Right atrium auricular region (tissue), 2 donors: Measurements from ENCODE around the gene SH3BP5L. TPM values are rescaled to one million over a fixed set of nuclear protein-coding genes. Genes with fewer than 3 reads are reported as not detected.

Source experiments
- DNase-seq: peaks from one replicate; pipeline ENCODE4 v3.0.0-alpha.2; 2019; ENCODE audit warnings: low spot score
- H3K27ac ChIP-seq, 2 donors: fragments of 200-600 bp; sonication (generic); 1 replicate in 1 of 2; 2 replicates in 1 of 2; pipeline ENCODE4 v1.5.1; 2016 to 2019
- H3K27me3 ChIP-seq, 2 donors: fragments of 200-600 bp; sonication (generic); one replicate each; pipeline versions ENCODE4 v1.5.1 to v1.6.0; 2017 to 2019
- H3K36me3 ChIP-seq: fragments of 200-600 bp; sonication (generic); one replicate; pipeline ENCODE4 v1.5.1; 2016
- H3K4me1 ChIP-seq, 2 donors: fragments of 200-600 bp; sonication (generic); one replicate each; pipeline versions ENCODE4 v1.5.1 to v1.6.0; 2017 to 2019
- H3K4me3 ChIP-seq, 2 donors: fragments of 200-600 bp; sonication (generic); 1 replicate in 1 of 2; 2 replicates in 1 of 2; pipeline ENCODE4 v1.5.1; 2017 to 2019; ENCODE audit warnings: mild to moderate bottlenecking in 1 of 2, moderate library complexity in 1 of 2
- H3K9me3 ChIP-seq, 2 donors: fragments of 200-600 bp; sonication (generic); one replicate each; pipeline ENCODE4 v1.5.1; 2019
- total RNA-seq, 2 donors: library from RNA; depleted of rRNA; stranded (reverse); fragments of >200 nt; gene quantifications; one replicate each; pipeline ENCODE4 v1.1.0, GENCODE V29; 2016
- TF ChIP-seq, protein P1 (sequence below), 2 donors: fragments of 200-600 bp; sonication (generic); IDR thresholded peaks; one replicate each; pipeline ENCODE4 v1.5.1; 2019; ENCODE audit warnings: antibody characterized with exemption in 2 of 2

The SH3BP5L gene
- total RNA-seq, 2 donors from 2014 or later: 13.6 to 18.5 TPM

DNA sequence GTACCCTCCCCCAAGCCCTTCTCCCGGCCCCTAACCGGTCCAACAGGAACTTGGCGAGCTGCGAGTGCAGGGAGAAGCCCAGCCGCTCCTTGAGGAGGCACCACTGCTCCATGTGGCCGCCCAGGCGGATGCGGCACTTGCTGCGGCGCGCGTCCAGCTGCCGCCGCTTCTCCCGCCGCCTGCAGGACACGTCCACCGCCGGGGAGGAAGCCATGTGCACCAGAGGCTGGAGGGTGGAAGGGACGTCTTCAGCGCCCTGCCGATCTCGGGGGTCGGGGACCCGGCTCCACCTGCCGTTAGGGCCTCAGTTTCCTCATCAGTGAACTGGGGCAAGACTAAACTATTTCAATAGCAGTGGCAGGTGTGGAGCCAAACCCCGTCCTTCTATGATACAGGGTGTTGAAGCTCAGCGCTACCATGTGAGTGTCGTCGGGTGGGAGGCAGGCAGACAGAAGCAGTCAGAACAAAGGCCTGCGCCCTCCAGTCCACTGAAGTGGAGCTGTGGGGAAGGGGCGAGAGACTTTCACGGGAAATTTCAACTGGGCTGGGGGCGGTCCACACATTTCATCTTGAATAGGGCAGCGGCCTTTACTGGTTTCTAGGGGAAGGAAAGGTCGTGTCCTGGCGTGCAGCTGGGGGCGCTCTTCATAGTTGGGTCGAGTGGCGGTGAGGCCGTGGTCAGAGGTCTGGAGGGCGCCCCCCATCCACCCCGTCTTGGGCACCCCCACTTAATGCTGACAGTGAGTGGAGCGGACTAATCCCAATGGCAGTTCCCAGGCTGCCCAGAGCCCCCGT lies 32.6 kb upstream of the SH3BP5L start:
- peak overlapping the region; percentile 86 to 91 for H3K27ac ChIP-seq
- H3K27me3 ChIP-seq: no peaks in the 10 kb centered on the region
- no peaks in the 10 kb centered on the region for H3K9me3 ChIP-seq
- H3K36me3 ChIP-seq: peaks cover 10% of the 10 kb centered on the region
- H3K4me3 ChIP-seq: peak overlapping the region; percentile 56 to 62
- H3K4me1 ChIP-seq: peaks cover 0 to 31% of the 10 kb centered on the region in 2 donors
- peak; percentile 65 for DNase-seq
- TF ChIP-seq, protein P1, sequence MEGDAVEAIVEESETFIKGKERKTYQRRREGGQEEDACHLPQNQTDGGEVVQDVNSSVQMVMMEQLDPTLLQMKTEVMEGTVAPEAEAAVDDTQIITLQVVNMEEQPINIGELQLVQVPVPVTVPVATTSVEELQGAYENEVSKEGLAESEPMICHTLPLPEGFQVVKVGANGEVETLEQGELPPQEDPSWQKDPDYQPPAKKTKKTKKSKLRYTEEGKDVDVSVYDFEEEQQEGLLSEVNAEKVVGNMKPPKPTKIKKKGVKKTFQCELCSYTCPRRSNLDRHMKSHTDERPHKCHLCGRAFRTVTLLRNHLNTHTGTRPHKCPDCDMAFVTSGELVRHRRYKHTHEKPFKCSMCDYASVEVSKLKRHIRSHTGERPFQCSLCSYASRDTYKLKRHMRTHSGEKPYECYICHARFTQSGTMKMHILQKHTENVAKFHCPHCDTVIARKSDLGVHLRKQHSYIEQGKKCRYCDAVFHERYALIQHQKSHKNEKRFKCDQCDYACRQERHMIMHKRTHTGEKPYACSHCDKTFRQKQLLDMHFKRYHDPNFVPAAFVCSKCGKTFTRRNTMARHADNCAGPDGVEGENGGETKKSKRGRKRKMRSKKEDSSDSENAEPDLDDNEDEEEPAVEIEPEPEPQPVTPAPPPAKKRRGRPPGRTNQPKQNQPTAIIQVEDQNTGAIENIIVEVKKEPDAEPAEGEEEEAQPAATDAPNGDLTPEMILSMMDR (IDR thresholded peaks at IDR 0.05): peak in 1 of 2 donors; percentile 58

DNA sequence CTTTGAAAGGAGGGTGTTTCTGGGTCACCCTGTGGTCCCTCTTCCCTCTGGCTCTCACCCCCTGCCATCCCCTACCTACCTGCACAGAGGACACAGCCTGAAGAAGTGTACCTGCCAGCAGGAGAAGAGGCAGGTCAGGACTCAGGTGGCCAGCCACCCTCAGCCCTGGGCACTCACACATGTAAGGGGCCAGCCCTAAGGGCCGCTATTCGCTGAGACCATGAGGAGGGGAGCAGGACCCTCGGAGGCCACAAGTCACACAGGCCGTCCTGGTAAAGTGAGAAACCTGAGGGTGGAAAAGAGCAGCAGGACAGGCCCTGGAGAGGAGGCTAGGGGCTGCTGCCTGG lies 32.0 kb upstream of the SH3BP5L start:
- H3K4me1 ChIP-seq: peaks cover 0 to 26% of the 10 kb centered on the region in 2 donors
- TF ChIP-seq, protein P1 (IDR thresholded peaks at IDR 0.05): no peak
- no peaks in the 10 kb centered on the region for H3K27me3 ChIP-seq
- no peaks in the 10 kb centered on the region for H3K9me3 ChIP-seq
- H3K27ac ChIP-seq: peak overlapping the region; percentile 86 to 91
- peak overlapping the region; percentile 56 to 62 for H3K4me3 ChIP-seq
- H3K36me3 ChIP-seq: peaks cover 11% of the 10 kb centered on the region
- no peak for DNase-seq

DNA sequence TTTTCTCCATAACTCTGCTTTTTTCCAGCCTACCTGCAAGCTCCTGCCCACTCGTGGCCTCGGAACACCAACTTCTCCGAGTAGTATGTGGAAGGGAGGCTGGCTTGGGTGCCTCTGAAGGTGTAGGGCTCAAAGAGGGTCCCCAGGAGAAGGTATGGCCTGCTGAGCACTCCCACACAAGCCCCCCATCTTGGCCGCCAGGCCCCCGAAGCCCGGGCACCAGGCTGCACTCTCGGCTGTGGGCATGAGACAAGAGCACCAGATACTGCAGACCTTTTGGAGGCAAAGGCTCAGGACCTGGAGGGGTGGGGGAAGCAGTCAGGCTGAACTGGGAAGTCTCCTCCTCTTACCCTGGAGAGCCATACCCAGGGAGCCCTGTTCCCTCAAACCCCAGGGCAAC lies 31.5 kb upstream of the SH3BP5L start:
- peak; percentile 50 for DNase-seq
- H3K27me3 ChIP-seq: no peaks in the 10 kb centered on the region
- peaks cover 11% of the 10 kb centered on the region for H3K36me3 ChIP-seq
- peaks cover 0 to 23% of the 10 kb centered on the region in 2 donors for H3K4me1 ChIP-seq
- no peaks in the 10 kb centered on the region for H3K9me3 ChIP-seq
- TF ChIP-seq, protein P1 (IDR thresholded peaks at IDR 0.05): no peak
- no peak overlapping the region for H3K4me3 ChIP-seq
- H3K27ac ChIP-seq: no peak overlapping the region

DNA sequence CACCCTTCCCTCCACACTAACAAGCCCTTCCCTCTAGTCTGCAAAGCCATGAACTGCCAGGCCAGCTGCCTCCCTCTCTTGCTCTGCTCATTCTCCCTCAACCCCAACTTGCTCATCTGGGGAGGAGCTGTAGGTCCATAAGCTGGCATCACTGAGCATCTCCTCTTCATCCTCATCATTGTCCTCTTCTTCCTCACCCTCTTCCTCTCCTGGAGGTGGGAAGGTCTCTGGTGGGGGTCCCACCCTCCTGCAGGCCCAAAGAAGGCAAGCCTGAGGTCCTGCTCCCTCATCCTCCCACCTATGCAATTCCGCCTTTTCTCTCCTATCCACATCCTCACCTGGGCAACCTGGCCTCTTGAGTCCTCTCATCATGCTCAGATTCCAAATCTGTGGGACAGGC lies 30.5 kb upstream of the SH3BP5L start:
- H3K4me1 ChIP-seq: peaks cover 0 to 23% of the 10 kb centered on the region in 2 donors

DNA sequence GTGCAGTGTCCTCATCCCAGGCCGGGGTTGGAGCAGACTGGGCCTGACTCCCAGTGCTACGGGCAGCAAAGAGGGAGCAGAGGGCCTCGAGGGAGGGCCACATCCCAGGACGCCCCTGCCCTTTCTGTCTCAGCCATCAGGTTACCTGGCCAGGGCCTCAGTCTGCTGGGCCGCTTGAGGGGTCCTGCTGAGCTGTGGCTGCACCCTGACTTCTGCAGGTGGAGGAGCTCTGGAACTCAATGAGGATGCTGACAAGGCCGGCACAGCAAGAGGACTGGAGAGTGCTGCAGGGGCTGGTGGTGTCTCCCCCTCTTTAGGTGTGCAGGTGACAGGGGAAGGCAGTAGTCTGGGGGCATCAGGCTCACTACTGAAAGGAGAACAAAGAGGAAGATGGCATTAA lies 29.9 kb upstream of the SH3BP5L start:
- TF ChIP-seq, protein P1 (IDR thresholded peaks at IDR 0.05): no peak
- Histone ChIP-seq H3K27ac (no peak overlapping the region), H3K4me3 (no peak overlapping the region), H3K9me3 (no peaks in the 10 kb centered on the region), H3K36me3 (peaks cover 19% of the 10 kb centered on the region), H3K27me3 (no peaks in the 10 kb centered on the region), H3K4me1 (peaks cover 0 to 23% of the 10 kb centered on the region in 2 donors)
- DNase-seq: peak; percentile 48

More for the DNA sequence above, 30.5 kb upstream of the SH3BP5L start:
- Histone ChIP-seq H3K36me3 (peaks cover 16% of the 10 kb centered on the region), H3K4me3 (no peak overlapping the region), H3K27ac (no peak overlapping the region), H3K27me3 (no peaks in the 10 kb centered on the region), H3K9me3 (no peaks in the 10 kb centered on the region)
- TF ChIP-seq, protein P1 (IDR thresholded peaks at IDR 0.05): no peak
- peak; percentile 54 for DNase-seq
